ENCODE results near the gene ZKSCAN3. TPM values are rescaled to one million over a fixed set of nuclear protein-coding genes. Genes with fewer than 3 reads are reported as not detected.
A peak's percentile ranks its signal among the peaks of the same experiment; 100 is the strongest.

Gene ZKSCAN3
- total RNA-seq, 4 donors from 2014 or later = 2.9 to 6.7 (median 4.3) TPM

DNA sequence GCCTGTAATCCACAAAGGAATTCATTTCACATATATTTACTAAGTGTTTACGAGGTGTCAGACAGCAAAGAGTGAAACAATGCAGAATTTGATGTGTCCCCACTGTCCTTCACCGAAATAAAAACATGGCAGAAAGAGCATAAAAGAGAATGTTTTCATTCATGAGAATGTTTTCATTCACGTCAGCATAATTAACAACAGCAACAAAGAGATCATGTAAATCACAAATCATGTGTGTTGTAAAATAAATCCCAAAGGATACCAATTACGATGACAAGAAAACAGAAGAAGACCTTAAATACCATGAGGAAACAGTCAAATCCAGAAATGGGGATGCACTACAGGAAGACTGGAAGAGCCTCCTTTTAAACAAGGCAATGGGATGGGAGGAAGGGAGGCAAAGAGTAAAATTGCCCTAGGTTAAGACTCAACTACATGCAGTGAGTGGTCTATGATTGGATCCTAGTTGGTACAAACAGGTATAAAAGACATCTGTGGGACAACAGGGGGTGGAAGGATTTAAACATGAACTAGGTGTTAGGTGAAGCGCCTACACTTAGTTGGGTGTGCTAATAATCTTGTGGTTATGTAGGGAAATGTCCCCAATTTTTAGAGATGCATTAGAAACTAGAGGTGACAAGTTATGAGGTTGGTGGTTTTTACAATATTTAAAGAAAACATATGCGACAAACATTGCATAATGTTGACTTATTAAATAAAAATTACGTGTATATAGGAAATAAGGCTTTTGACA lies 15.3 kb upstream of the ZKSCAN3 start:
- H3K4me3 ChIP-seq (ENCODE audit: low read depth, poor library complexity, severe bottlenecking) = no peak overlapping the region
- 70 to 77% methylated on average over 7 of the region's 7 CpGs for WGBS, 2 donors
- no peak for DNase-seq (ENCODE audit: low spot score in 2 of 2)
- TF ChIP-seq, protein P1, sequence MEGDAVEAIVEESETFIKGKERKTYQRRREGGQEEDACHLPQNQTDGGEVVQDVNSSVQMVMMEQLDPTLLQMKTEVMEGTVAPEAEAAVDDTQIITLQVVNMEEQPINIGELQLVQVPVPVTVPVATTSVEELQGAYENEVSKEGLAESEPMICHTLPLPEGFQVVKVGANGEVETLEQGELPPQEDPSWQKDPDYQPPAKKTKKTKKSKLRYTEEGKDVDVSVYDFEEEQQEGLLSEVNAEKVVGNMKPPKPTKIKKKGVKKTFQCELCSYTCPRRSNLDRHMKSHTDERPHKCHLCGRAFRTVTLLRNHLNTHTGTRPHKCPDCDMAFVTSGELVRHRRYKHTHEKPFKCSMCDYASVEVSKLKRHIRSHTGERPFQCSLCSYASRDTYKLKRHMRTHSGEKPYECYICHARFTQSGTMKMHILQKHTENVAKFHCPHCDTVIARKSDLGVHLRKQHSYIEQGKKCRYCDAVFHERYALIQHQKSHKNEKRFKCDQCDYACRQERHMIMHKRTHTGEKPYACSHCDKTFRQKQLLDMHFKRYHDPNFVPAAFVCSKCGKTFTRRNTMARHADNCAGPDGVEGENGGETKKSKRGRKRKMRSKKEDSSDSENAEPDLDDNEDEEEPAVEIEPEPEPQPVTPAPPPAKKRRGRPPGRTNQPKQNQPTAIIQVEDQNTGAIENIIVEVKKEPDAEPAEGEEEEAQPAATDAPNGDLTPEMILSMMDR (IDR thresholded peaks at IDR 0.05) = no peak
- TF ChIP-seq POLR2A (IDR thresholded peaks at IDR 0.05) = no peak
- intact Hi-C loops (cut with DNase I; ENCODE audit: low total_unique reads) = no loop called here

DNA sequence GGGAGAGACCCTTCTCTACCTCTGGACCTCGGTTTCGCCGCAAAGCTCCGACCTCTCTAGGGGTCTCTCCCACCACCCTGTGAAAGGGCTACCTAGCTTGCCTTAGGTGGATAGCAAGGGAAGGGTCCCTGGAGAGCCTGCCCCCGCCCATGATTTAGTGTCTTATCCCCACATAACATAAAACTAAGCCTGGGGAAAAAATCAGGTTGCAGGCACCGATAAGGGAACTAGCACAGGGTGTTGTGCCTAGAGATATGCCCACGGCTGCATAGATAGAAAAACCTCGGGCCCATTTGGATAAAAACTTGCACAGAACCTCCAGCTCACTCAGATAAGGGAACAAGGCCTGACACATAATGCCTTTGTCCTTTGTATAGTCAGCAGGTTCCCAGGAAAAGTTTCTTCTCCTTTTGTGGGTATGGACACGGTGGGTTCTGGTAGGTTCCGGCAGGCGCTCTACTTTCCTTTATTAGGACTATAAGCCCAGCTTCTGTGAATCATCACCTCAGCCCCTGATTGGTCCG lies 14.6 kb upstream of the ZKSCAN3 start:
- peak overlapping the region; percentile 84 for H3K4me3 ChIP-seq (ENCODE audit: low read depth, poor library complexity, severe bottlenecking)
- TF ChIP-seq, protein P1 (IDR thresholded peaks at IDR 0.05) = no peak
- no peak for TF ChIP-seq POLR2A (IDR thresholded peaks at IDR 0.05)
- intact Hi-C loops (cut with DNase I; ENCODE audit: low total_unique reads) = no loop called here
- WGBS, 2 donors = 30 to 40% methylated on average over 12 of the region's 12 CpGs
- no peak for DNase-seq (ENCODE audit: low spot score in 2 of 2)

DNA sequence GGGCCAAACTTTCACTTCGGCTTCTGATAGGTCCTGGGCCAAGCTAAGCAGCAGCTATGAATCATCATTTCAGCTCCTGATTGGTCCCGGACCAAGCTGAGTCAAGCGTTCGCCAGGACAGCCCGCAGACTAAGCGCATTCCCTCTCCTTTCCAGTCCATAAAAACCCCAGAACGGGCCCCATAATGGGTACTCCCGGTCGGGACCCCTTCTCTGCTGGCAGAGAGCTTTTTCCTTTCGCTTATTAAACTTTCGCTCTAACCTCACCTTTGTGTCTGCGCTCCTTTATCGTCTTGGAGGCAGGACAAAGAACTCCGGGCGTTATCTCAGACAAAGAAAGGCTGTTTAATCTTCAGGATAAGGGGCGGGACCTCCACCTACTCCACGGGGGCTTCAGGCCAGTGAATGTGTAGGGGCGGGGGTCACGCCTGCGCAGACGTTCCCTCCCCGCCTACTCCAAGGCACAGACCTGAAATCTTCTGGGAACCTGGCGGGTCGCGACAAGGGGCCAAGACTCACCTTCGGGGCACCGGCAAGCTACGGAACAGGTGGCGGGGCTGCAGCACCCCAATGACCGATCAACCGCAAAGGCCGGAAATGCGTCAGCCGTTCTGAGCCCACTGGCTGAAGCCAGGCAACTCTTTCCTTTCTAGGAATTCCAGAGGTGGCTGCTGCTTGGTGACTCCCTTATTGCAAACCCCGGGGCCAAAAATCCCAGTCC lies 14.0 kb upstream of the ZKSCAN3 start, which contains the start of gene ZSCAN31:
TSS of gene ZSCAN31 (minus strand) at position 585 of the 720 bp plus-strand sequence. CDS start 6,465 bp downstream, outside the sequence.
- peak in 1 of 2 donors; percentile 22 for TF ChIP-seq POLR2A (IDR thresholded peaks at IDR 0.05)
- TF ChIP-seq, protein P1 (IDR thresholded peaks at IDR 0.05) = no peak
- H3K4me3 ChIP-seq (ENCODE audit: low read depth, poor library complexity, severe bottlenecking) = peak within 1 kb of the TSS; percentile 84
- intact Hi-C loops (cut with DNase I; ENCODE audit: low total_unique reads) = no loop called here
- DNase-seq (ENCODE audit: low spot score in 2 of 2) = peak; percentile 96 to 99
- WGBS, 2 donors = 0 to 1% methylated on average over 27 to 35 of the region's 35 CpGs

DNA sequence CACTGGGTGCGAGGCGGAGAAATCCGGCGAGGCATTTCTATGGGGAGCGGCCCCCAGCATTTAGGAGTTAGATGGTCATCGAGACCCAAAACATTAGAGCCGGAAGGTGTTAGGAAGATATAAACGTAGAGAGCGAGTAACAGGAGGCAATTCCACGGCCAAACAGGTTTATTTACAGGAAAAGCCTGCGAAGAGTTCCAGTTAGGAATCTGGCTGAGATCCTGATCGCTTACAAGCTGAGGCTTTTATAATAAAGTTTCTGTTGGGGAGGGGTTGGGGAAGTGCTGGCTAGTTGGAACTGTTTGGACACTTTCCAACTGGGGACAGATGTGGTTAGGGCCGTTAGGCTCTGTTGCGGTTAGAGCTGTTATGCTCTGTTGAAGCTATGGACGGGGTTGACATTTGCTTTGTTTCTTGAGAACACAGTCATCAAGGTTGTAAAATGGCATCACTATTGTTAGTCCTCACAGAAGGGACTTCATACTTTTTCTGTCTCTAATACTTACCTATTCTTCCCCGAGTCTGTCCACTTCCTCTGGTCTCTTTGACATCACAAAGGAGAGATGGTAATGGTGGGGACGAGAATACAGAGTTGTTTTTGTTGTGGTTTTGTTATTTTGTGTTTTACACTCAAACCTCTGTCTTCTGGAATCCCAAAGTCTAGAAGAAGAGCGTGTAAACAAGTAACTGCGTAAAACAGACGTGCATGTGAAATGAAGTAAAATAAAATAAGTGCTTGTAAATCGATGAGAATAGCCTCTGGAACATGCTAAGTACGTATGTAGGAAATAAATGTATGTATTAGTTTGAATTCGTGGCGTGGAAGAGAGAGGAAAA lies 13.2 kb upstream of the ZKSCAN3 start:
- WGBS, 2 donors = 8 to 13% methylated on average over 24 of the region's 24 CpGs
- intact Hi-C loops (cut with DNase I; ENCODE audit: low total_unique reads) = no loop called here
- H3K4me3 ChIP-seq (ENCODE audit: low read depth, poor library complexity, severe bottlenecking) = peak overlapping the region; percentile 84
- TF ChIP-seq POLR2A (IDR thresholded peaks at IDR 0.05) = no peak
- TF ChIP-seq, protein P1 (IDR thresholded peaks at IDR 0.05) = no peak
- no peak for DNase-seq (ENCODE audit: low spot score in 2 of 2)

DNA sequence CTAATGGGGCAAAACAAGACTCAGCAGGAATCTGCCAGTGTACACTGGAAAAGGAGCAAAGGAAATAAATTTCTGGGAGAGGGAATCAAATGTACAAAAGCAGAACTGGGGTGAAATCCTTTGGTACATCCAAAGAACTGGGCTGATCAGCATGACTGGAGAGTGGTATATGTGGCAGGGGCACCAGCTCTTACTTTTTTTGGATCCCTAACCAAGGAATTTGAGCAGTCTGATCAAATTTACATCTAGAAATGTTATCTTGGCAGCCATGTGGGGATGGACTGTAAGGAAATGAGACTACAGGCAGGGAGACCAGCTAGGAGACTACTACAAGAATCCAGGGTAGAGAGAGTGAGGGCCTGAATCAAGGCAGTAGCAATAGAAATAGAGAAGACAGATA lies 12.6 kb upstream of the ZKSCAN3 start:
- intact Hi-C loops (cut with DNase I; ENCODE audit: low total_unique reads) = no loop called here
- H3K4me3 ChIP-seq (ENCODE audit: low read depth, poor library complexity, severe bottlenecking) = no peak overlapping the region
- no peak for DNase-seq (ENCODE audit: low spot score in 2 of 2)
- TF ChIP-seq POLR2A (IDR thresholded peaks at IDR 0.05) = no peak
- TF ChIP-seq, protein P1 (IDR thresholded peaks at IDR 0.05) = no peak

Data from lower leg skin (tissue), 4 donors.